HG03025 (cell line): Measurements from ENCODE around the gene UBASH3A.

Experiments
- ATAC-seq: cut with Tn5 transposase; IDR thresholded peaks from one replicate; pipeline ENCODE4 v1.9.1; 2021; ENCODE audit warnings: mild to moderate bottlenecking, moderate library complexity; ENCODE audit not compliant: unreplicated experiment, low FRiP score

Gene UBASH3A

GRCh38 chr21:42480736-42481135 lies 77.0 kb downstream of the UBASH3A start:
- no peak for ATAC-seq

GRCh38 chr21:42481169-42481568 lies 77.5 kb downstream of the UBASH3A start:
- ATAC-seq: no peak

GRCh38 chr21:42484966-42485365 lies 81.3 kb downstream of the UBASH3A start:
- no peak for ATAC-seq

GRCh38 chr21:42486072-42486471 lies 82.4 kb downstream of the UBASH3A start:
- ATAC-seq: no peak

- ATAC-seq: no peak
Observed at GRCh38 chr21:42486531-42486930, 82.8 kb downstream of the UBASH3A start.

- ATAC-seq: no peak
Observed at GRCh38 chr21:42489006-42489563, 85.4 kb downstream of the UBASH3A start.

GRCh38 chr21:42489991-42490390 lies 86.3 kb downstream of the UBASH3A start:
- no peak for ATAC-seq

- no peak for ATAC-seq
Observed at GRCh38 chr21:42490720-42491119, 87.0 kb downstream of the UBASH3A start.

GRCh38 chr21:42491328-42491727 lies 87.6 kb downstream of the UBASH3A start:
- no peak for ATAC-seq

GRCh38 chr21:42492201-42492600 lies 88.5 kb downstream of the UBASH3A start:
- no peak for ATAC-seq

- no peak for ATAC-seq
Observed at GRCh38 chr21:42493109-42494060, 89.7 kb downstream of the UBASH3A start.

- no peak for ATAC-seq
Observed at GRCh38 chr21:42495027-42495426, 91.3 kb downstream of the UBASH3A start.

GRCh38 chr21:42495765-42496119 lies 92.0 kb downstream of the UBASH3A start:
- no peak for ATAC-seq

GRCh38 chr21:42496120-42496838 lies 92.6 kb downstream of the UBASH3A start, which contains the start of gene RSPH1:
TSS of gene RSPH1 (minus strand) at chr21:42496224. CDS start at chr21:42496186, 38 bp downstream.
- ATAC-seq: peak; percentile 97

GRCh38 chr21:42496839-42497202 lies 93.1 kb downstream of the UBASH3A start:
- ATAC-seq: no peak
